Stimulated activated CD4-positive, alpha-beta T cell treated with anti-CD3 and anti-CD28 coated beads, Interleukin-4, amount 100 ng/mL, for 24 hours (primary cell): Measurements from ENCODE around the gene SLC5A1.

Source experiments
- DNase-seq: peaks from one replicate; pipeline ENCODE4 v3.0.0-alpha.2; 2020

The SLC5A1 gene

DNA sequence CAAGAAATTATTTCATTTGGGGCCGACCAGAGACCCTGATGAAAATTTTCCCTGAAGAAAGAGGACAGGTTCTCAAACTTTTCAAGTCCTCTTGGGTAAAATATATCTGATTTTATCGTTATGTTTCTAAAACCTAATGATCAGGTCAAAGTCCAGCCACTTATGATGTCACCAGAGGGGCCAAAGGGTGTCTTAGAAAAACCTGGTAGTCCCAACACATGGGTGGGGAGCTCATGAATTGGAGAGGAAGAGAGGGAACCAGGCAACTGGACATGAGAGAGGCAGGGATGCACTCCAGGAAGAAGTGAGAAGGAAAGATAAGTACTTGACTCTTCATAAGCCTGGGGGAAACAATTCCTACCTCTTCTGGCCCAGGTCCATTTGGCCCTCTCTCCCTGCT is 9.2 kb downstream of the SLC5A1 start:
- DNase-seq = no peak

DNA sequence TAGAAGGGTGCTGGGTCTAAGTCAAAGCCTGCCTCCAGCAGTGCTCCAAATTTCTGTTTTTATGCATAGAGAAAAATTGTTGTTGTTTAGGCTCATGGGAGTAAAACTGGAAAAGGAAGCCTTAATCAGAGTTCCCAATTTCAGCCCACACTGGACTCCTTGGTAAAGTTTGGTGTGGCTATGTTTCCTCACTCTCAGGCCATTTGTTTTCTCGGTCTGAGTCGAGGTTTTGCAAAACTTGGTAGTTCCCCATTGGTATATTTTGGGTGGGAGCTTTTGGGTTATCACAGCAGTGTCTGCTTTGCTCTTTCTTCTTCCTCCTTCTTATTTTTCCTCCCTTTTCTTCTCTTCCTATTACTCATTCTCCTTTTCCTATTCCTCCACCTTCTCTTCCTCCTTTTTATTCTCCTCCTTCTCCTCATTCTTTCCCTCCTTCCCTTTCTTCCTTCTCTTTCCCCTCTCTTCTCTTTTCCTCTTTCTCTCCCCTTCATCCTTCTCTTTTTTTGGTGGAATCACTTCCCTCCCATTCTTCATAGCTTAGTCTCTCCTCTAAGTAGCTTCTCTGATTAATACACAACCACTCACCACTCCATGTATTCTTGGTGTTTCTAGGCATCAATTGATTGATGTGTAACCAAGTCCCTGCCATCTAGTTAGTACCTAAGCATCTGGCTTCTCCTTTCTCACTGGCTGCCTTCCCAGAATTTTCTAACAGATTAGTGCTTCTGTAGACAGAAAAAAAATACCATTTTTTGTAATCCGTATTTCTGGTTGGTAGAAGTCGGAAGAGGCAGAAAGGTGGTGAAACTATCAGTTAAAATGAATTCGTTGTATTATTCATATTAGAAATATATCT is 10.1 kb downstream of the SLC5A1 start:
- DNase-seq = no peak

DNA sequence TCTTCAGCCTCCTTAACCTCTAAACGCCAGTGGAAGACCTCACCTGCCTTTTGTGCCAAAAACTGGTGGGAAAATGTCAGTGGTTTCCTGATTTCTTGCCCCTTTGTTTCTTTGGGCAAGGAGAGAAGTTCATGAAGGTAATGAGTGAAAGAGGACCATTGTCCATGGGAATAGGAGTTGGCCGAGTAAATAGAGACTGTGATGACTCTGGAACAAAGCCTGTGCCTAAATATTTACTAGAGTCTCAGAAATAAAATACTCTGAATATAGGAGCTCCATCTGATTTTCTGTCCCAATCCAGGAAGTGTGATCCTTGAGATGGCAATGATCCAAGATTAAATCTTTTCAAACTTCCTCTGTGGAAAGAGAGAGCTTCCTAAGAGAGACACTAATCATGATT is 12.0 kb downstream of the SLC5A1 start:
- no peak for DNase-seq

DNA sequence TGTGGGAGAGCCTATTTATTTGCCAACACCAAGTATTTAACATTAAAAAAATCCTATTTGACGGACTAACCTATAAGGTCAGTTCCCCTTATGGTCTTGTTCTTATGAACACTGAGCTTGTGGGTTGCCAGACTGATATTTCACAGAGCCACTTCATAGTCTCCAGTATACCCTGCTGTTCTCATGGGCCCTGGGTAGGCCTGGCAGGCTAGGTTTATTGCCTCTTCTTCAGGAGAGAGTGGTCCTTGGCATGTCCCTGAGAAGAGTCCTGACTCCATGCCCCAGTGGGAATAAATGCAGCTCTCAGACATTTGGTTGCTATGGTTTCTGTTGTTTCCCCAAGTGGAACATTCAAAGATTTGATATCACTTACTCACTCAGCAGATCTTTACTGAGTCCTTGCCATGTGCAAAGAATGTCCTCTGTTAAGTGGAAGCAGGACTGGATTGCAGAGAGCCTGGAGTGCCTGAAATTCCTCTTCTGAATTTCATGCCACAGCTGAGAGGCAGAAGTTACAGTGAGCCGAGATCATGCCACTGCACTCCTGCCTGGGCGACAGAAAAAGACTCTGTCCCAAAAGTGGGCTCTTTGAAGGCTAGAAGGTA is 15.7 kb downstream of the SLC5A1 start:
- no peak for DNase-seq

GRCh38 chr22:32059426-32059825 is 16.4 kb downstream of the SLC5A1 start:
- no peak for DNase-seq

GRCh38 chr22:32063701-32064100 is 20.6 kb downstream of the SLC5A1 start:
- DNase-seq = no peak

GRCh38 chr22:32066820-32067219 is 23.8 kb downstream of the SLC5A1 start:
- no peak for DNase-seq

- no peak for DNase-seq
Measured at GRCh38 chr22:32067613-32068012, 24.6 kb downstream of the SLC5A1 start.

DNA sequence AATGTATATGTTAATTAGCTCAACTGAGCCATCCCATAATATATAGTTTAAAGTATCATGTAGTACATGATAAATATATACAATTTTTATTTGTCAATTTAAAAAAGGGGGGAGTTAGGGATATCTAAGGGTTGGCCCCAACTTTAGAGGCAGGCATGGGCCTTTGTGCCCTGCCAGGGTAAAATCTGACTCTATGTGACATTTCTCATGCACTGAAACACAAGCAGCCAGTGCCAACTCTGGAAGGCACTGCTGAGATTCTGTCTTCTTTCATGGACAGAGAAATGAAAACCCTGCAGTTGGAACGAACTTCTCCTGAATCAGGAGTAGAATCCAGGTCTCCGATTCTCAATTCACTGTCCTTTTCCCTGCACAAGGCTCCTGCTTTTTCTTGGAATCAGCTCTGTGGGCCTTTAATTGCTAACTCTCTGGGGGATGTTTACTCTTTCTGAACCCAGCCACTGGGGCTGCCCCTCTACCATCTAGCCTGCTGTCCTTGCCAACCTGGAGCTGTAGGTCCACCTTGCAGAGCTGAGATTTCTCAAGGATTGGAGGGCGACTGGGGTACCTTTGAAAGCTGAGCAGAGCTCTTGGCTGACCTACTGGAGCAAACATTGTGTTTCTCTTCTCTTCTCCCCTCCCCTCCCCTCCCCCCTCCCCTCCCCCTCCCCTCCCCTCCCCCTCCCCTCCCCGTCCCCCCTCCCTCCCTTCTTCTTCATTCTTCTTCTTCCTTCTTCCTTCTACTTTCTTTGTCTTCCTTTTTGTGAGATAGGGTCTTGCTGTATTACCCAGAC is 26.7 kb downstream of the SLC5A1 start:
- no peak for DNase-seq

- no peak for DNase-seq
Measured at GRCh38 chr22:32073262-32073661, 30.2 kb downstream of the SLC5A1 start.

GRCh38 chr22:32073823-32074380 is 30.8 kb downstream of the SLC5A1 start:
- DNase-seq = no peak

- no peak for DNase-seq
Measured at GRCh38 chr22:32075997-32076760, 33.1 kb downstream of the SLC5A1 start.

GRCh38 chr22:32076761-32077084 is 33.7 kb downstream of the SLC5A1 start:
- no peak for DNase-seq

DNA sequence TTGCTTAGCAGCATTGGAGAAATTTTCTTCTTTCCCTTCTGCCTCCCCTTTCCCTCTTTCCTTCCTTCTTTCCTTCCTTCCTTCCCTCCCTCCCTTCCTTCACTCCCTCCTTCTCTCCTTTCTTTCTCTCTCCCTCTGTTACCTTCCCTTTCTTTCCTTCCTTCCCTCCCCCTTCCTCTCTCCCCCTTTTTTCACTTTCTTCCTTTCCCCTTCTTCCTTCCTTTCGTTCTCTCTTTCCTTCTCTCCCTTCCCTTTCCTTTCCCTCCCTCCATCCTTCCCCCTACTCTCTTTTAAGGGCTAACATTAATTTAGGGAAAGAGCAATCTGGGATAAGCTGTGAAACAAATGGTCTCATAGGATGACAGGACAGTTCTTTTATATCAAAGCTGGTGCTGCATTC is 34.1 kb downstream of the SLC5A1 start:
- no peak for DNase-seq

GRCh38 chr22:32079130-32080089 is 36.3 kb downstream of the SLC5A1 start:
- no peak for DNase-seq

DNA sequence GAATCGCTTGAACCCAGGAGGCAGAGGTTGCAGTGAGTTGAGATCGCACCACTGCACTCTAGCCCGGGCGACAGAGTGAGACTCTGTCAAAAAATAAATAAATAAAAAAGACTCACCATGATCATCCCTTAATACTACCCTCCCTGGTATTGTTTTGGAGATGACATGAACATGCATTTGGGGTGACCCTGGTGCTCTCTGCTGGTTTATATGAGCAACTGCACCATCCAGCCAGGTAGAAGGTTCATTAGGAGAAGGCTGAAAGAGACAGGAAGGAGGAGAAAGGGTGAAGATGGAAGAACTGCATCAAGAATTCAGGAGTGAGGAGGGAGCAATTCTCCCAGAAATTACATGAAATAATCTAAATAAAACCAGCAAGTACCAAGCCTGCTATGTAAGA is 37.8 kb downstream of the SLC5A1 start:
- peak; percentile 34 for DNase-seq

GRCh38 chr22:32082331-32082730 is 39.3 kb downstream of the SLC5A1 start:
- DNase-seq = no peak

DNA sequence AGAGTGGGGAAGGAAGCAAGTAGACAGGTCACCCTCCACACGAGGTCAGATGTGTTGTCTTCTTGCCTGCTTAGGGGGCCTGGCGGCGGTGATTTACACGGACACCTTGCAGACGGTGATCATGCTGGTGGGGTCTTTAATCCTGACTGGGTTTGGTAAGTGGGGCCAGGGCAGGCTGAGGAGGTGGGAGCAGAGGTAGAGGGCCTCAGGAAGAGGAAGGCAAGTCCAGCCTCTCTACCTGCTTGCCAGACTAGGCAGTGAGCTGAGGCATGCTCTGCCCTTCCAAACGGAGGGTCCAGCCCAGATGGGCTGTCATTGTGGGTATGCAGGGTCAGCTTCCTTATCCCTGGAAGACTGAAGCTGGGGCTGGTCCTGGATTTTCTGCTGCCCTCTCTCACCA is 39.9 kb downstream of the SLC5A1 start:
- no peak for DNase-seq

- no peak for DNase-seq
Measured at GRCh38 chr22:32083814-32084213, 40.8 kb downstream of the SLC5A1 start.

- no peak for DNase-seq
Measured at GRCh38 chr22:32088084-32088483, 45.0 kb downstream of the SLC5A1 start.

GRCh38 chr22:32097018-32097417 is 54.0 kb downstream of the SLC5A1 start:
- no peak for DNase-seq
